Brain pericyte (primary cell): ENCODE data around the gene DGAT2.
"Not testable (repeated sequence)": the region's sequence is repeated elsewhere in the genome, so short reads cannot be mapped to it uniquely, and the experiment has no call there.

Experiments used
- DNase-seq: peaks from one replicate; pipeline ENCODE4 v3.0.0-alpha.2; 2012; ENCODE audit warnings: low read depth, low spot score

DGAT2 gene

GRCh38 chr11:75768112-75768908 lies at the start of gene DGAT2:
TSS of gene DGAT2 (plus strand) at chr11:75768778. CDS start at chr11:75768992, 214 bp downstream.
- no peak for DNase-seq

- no peak for DNase-seq
Measured at GRCh38 chr11:75719340-75720239, 49.0 kb upstream of the DGAT2 start.

- no peak for DNase-seq
Measured at GRCh38 chr11:75720639-75721038, 47.9 kb upstream of the DGAT2 start.

- DNase-seq = no peak
Measured at GRCh38 chr11:75721852-75722668, 46.5 kb upstream of the DGAT2 start.

- no peak for DNase-seq
Measured at GRCh38 chr11:75722669-75723042, 45.9 kb upstream of the DGAT2 start.

GRCh38 chr11:75725547-75726320 lies 42.8 kb upstream of the DGAT2 start:
- DNase-seq = no peak

GRCh38 chr11:75728992-75729391 lies 39.6 kb upstream of the DGAT2 start:
- DNase-seq = no peak

- DNase-seq = no peak
Measured at GRCh38 chr11:75731095-75731494, 37.5 kb upstream of the DGAT2 start.

GRCh38 chr11:75733071-75733430 lies 35.5 kb upstream of the DGAT2 start:
- DNase-seq = no peak

GRCh38 chr11:75733431-75734107 lies 35.0 kb upstream of the DGAT2 start:
- no peak for DNase-seq

- no peak for DNase-seq
Measured at GRCh38 chr11:75734491-75735180, 33.9 kb upstream of the DGAT2 start.

GRCh38 chr11:75735181-75735845 lies 33.3 kb upstream of the DGAT2 start:
- DNase-seq = no peak

GRCh38 chr11:75737314-75737713 lies 31.3 kb upstream of the DGAT2 start:
- DNase-seq = no peak

- DNase-seq = no peak
Measured at GRCh38 chr11:75740681-75741080, 27.9 kb upstream of the DGAT2 start.

GRCh38 chr11:75743159-75743558 lies 25.4 kb upstream of the DGAT2 start:
- DNase-seq = not testable (repeated sequence)

GRCh38 chr11:75743711-75744563 lies 24.6 kb upstream of the DGAT2 start:
- no peak for DNase-seq

- DNase-seq = no peak
Measured at GRCh38 chr11:75745807-75746206, 22.8 kb upstream of the DGAT2 start.

- DNase-seq = not testable (repeated sequence)
Measured at GRCh38 chr11:75748729-75749273, 19.8 kb upstream of the DGAT2 start.
